ENCODE results near the gene C12orf76. TPM values are rescaled to one million over a fixed set of nuclear protein-coding genes. Genes with fewer than 3 reads are reported as not detected.

The C12orf76 gene
- polyA plus RNA-seq, 1 of the 3 experiments (the other 2 are of a cell fraction): 29.2 TPM

GRCh38 chr12:109993091-109993490 is 55.2 kb downstream of the C12orf76 start (continued):
- TF ChIP-seq, protein P1, sequence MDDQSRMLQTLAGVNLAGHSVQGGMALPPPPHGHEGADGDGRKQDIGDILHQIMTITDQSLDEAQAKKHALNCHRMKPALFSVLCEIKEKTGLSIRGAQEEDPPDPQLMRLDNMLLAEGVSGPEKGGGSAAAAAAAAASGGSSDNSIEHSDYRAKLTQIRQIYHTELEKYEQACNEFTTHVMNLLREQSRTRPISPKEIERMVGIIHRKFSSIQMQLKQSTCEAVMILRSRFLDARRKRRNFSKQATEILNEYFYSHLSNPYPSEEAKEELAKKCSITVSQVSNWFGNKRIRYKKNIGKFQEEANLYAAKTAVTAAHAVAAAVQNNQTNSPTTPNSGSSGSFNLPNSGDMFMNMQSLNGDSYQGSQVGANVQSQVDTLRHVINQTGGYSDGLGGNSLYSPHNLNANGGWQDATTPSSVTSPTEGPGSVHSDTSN (IDR thresholded peaks at IDR 0.05): no peak
- TF ChIP-seq USF1 (IDR thresholded peaks at IDR 0.05; ENCODE audit: borderline replicate concordance, low read depth): no peak
- TF ChIP-seq POLR2AphosphoS5 (IDR thresholded peaks at IDR 0.05; ENCODE audit: low read depth, low read length): no peak
- TF ChIP-seq ZBTB33 (IDR thresholded peaks at IDR 0.05; ENCODE audit: borderline replicate concordance, low read depth): no peak

GRCh38 chr12:109991586-109991985 is 56.7 kb downstream of the C12orf76 start:
- ChIA-PET CTCF (no interaction called here), POLR2A (no interaction called here)
- peaks cover 18 to 20% of the 10 kb centered on the region in 2 experiments; a peak in 3 of 4 replicates for H3K4me1 ChIP-seq (ENCODE audit: control insufficient read depth in 1 of 2, insufficient read depth in 2 of 2, low read depth in 1 of 2, low read length in 1 of 2)
- H3K4me2 ChIP-seq: no peak overlapping the region
- H3K9me3 ChIP-seq: no peaks in the 10 kb centered on the region
- 98% methylated on average over 5 of the region's 5 CpGs for WGBS (ENCODE audit: low lambda C conversion rate)
- no peak overlapping the region; a peak in 1 of 4 replicates for H3K27ac ChIP-seq (ENCODE audit: low read depth in 2 of 2, low read length in 1 of 2)
- no peak for DNase-seq
- H2AFZ ChIP-seq (ENCODE audit: low read depth): no peak overlapping the region
- H4K20me1 ChIP-seq (ENCODE audit: insufficient read depth): peaks cover 12% of the 10 kb centered on the region
- H3K9me2 ChIP-seq: no peaks in the 10 kb centered on the region
- peaks cover 5% of the 10 kb centered on the region for H3F3A ChIP-seq (replicated peaks; ENCODE audit: insufficient read depth)
- no peak overlapping the region for H3K4me3 ChIP-seq (ENCODE audit: low read depth in 2 of 2, low read length in 1 of 2)
- H3K79me2 ChIP-seq (ENCODE audit: insufficient read depth): peaks cover 60% of the 10 kb centered on the region
- H3K9ac ChIP-seq: no peak overlapping the region
- TF ChIP-seq POLR2AphosphoS5 (IDR thresholded peaks at IDR 0.05; ENCODE audit: low read depth, low read length) (no peak), EZH2phosphoT487 (IDR thresholded peaks at IDR 0.05; ENCODE audit: borderline replicate concordance, low read depth) (no peak), YY1 (IDR thresholded peaks at IDR 0.05; ENCODE audit: low read depth) (no peak), TEAD4 (IDR thresholded peaks at IDR 0.05; ENCODE audit: borderline replicate concordance, insufficient read depth) (no peak), MXI1 (IDR thresholded peaks at IDR 0.05; ENCODE audit: low read depth, low read length) (no peak), USF2 (IDR thresholded peaks at IDR 0.05; ENCODE audit: borderline replicate concordance, low read depth, low read length) (no peak), RFX5 (IDR thresholded peaks at IDR 0.05; ENCODE audit: low read length) (no peak), FOXM1 (IDR thresholded peaks at IDR 0.05; ENCODE audit: low read depth) (no peak), GABPA (IDR thresholded peaks at IDR 0.05; ENCODE audit: low read depth) (no peak), NRF1 (IDR thresholded peaks at IDR 0.05; ENCODE audit: low read depth, low read length) (no peak), MEF2A (IDR thresholded peaks at IDR 0.05; ENCODE audit: borderline replicate concordance, low read depth) (no peak), GATA2 (CRISPR knock-in tag; IDR thresholded peaks at IDR 0.05) (no peak), FOXJ3 (CRISPR knock-in tag; IDR thresholded peaks at IDR 0.05) (no peak), TCF12 (IDR thresholded peaks at IDR 0.05) (no peak), NFIC (IDR thresholded peaks at IDR 0.05; ENCODE audit: borderline replicate concordance) (no peak)
- TF ChIP-seq, protein P2, sequence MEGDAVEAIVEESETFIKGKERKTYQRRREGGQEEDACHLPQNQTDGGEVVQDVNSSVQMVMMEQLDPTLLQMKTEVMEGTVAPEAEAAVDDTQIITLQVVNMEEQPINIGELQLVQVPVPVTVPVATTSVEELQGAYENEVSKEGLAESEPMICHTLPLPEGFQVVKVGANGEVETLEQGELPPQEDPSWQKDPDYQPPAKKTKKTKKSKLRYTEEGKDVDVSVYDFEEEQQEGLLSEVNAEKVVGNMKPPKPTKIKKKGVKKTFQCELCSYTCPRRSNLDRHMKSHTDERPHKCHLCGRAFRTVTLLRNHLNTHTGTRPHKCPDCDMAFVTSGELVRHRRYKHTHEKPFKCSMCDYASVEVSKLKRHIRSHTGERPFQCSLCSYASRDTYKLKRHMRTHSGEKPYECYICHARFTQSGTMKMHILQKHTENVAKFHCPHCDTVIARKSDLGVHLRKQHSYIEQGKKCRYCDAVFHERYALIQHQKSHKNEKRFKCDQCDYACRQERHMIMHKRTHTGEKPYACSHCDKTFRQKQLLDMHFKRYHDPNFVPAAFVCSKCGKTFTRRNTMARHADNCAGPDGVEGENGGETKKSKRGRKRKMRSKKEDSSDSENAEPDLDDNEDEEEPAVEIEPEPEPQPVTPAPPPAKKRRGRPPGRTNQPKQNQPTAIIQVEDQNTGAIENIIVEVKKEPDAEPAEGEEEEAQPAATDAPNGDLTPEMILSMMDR (IDR thresholded peaks at IDR 0.05): no peak
- TF ChIP-seq, protein P3, sequence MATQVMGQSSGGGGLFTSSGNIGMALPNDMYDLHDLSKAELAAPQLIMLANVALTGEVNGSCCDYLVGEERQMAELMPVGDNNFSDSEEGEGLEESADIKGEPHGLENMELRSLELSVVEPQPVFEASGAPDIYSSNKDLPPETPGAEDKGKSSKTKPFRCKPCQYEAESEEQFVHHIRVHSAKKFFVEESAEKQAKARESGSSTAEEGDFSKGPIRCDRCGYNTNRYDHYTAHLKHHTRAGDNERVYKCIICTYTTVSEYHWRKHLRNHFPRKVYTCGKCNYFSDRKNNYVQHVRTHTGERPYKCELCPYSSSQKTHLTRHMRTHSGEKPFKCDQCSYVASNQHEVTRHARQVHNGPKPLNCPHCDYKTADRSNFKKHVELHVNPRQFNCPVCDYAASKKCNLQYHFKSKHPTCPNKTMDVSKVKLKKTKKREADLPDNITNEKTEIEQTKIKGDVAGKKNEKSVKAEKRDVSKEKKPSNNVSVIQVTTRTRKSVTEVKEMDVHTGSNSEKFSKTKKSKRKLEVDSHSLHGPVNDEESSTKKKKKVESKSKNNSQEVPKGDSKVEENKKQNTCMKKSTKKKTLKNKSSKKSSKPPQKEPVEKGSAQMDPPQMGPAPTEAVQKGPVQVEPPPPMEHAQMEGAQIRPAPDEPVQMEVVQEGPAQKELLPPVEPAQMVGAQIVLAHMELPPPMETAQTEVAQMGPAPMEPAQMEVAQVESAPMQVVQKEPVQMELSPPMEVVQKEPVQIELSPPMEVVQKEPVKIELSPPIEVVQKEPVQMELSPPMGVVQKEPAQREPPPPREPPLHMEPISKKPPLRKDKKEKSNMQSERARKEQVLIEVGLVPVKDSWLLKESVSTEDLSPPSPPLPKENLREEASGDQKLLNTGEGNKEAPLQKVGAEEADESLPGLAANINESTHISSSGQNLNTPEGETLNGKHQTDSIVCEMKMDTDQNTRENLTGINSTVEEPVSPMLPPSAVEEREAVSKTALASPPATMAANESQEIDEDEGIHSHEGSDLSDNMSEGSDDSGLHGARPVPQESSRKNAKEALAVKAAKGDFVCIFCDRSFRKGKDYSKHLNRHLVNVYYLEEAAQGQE (IDR thresholded peaks at IDR 0.05; ENCODE audit: low read depth, low read length): no peak
- peaks cover 30 to 41% of the 10 kb centered on the region in 2 experiments for H3K36me3 ChIP-seq (replicated peaks in 1 of 2; ENCODE audit: control insufficient read depth in 1 of 2, insufficient read depth in 2 of 2, low read length in 1 of 2)
- no peaks in the 10 kb centered on the region for H3K27me3 ChIP-seq (ENCODE audit: insufficient read depth)
